Colonic mucosa (tissue), 4 donors: ENCODE data around the gene ZNF331. TPM values are rescaled to one million over a fixed set of nuclear protein-coding genes. Genes with fewer than 3 reads are reported as not detected.
"Not testable (repeated sequence)": the region's sequence is repeated elsewhere in the genome, so short reads cannot be mapped to it uniquely, and the experiment has no call there.

Source experiments
- DNase-seq: peaks from one replicate; pipeline ENCODE4 v3.0.0-alpha.2; 2020
- H3K27ac ChIP-seq: fragments of 200-600 bp; one replicate; pipeline ENCODE4 v1.8.0; 2021
- H3K27me3 ChIP-seq: fragments of 200-600 bp; one replicate; pipeline ENCODE4 v1.8.0; 2021
- H3K36me3 ChIP-seq: fragments of 200-600 bp; one replicate; pipeline ENCODE4 v1.8.0; 2021
- H3K4me1 ChIP-seq: fragments of 200-600 bp; one replicate; pipeline ENCODE4 v1.8.0; 2021; ENCODE audit warnings: mild to moderate bottlenecking
- H3K4me3 ChIP-seq: fragments of 200-600 bp; one replicate; pipeline ENCODE4 v1.8.0; 2021
- H3K9ac ChIP-seq, 2 donors: one replicate each; pipeline ENCODE4 v1.7.0; 2013; ENCODE audit warnings: control low read depth in 2 of 2, low read depth in 2 of 2, low read length in 2 of 2
- H3K9me3 ChIP-seq: fragments of 200-600 bp; one replicate; pipeline ENCODE4 v1.8.0; 2021
- intact Hi-C: fragments of 100-400 bp; cut with DNase I; formaldehyde crosslinking; loops from one replicate; pipeline ENCODE4 v1.14.1; 2022
- total RNA-seq, 2 donors: library from RNA; stranded (reverse); fragmentation: NEBNext Ultra II Directional in 1 of 2; extraction: Animal tissue kit (Norgen Biotek cat#: 25700) in 1 of 2; gene quantifications; one replicate each; pipeline ENCODE4 v1.2.1, GENCODE V29; 2021
- TF ChIP-seq, protein P1 (sequence below): fragments of 200-600 bp; IDR thresholded peaks from one replicate; pipeline ENCODE4 v1.8.0; 2022; ENCODE audit warnings: antibody characterized with exemption, mild to moderate bottlenecking
- donor health status: healthy.
- donor health status: DM: no; HTN: no; CAD: no.
- donor health status: DM: no; HTN: no; CAD: no.

The ZNF331 gene
- total RNA-seq, result 1 to 10 TPM; 4.3 to 7.8 TPM

DNA sequence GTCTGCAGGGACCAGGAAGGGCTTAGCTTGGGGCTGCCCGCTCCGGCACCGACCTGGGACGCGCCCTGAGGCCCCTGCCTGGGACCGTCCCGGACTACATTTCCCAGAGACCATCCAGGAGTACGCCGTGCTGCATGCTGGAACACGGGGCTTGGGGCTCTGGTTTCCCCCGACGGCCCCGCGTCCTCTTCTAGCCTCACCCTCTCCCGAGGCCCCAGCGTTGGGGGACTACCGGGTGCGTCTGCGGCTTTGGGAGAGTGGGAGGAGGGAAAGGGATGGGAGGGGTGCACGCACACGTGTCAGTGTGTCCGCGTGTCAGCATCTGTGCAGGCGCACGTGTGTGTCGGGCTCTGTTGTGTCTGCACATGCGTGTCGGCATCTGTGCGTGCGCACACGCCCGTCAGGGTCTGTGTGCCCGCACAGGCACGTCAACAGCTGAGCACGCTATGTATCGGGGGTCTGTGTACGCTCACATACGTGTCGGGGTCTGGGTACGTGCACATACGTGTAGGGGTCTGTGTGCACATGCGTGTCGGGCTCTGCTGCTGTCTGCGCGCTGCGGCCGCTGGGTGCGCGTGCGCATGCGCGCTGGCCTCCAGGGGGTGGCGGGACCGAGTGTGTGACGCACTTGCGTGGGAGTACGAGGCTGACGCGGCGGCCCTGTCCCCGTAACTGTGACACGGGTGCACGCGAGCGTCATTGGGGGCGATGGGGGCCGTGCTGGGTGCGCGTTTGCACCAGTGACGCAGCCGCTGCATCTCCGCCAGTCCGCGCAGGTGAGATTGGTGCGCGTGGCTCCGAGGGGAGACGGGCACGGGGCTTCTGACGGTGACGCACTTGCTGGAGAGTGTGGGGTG, at the start of gene ZNF331:
ZNF331 (plus strand) TSS at position 625 of the 857 bp plus-strand sequence. CDS start 31,232 bp downstream, outside the sequence.
- intact Hi-C loops, result no loop called here
- no peaks in the 10 kb centered on the region for H3K4me1 ChIP-seq
- H3K9ac ChIP-seq, result peak within 1 kb of the TSS; percentile 61 to 84
- TF ChIP-seq, protein P1, sequence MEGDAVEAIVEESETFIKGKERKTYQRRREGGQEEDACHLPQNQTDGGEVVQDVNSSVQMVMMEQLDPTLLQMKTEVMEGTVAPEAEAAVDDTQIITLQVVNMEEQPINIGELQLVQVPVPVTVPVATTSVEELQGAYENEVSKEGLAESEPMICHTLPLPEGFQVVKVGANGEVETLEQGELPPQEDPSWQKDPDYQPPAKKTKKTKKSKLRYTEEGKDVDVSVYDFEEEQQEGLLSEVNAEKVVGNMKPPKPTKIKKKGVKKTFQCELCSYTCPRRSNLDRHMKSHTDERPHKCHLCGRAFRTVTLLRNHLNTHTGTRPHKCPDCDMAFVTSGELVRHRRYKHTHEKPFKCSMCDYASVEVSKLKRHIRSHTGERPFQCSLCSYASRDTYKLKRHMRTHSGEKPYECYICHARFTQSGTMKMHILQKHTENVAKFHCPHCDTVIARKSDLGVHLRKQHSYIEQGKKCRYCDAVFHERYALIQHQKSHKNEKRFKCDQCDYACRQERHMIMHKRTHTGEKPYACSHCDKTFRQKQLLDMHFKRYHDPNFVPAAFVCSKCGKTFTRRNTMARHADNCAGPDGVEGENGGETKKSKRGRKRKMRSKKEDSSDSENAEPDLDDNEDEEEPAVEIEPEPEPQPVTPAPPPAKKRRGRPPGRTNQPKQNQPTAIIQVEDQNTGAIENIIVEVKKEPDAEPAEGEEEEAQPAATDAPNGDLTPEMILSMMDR, result no peak
- H3K9me3 ChIP-seq, result no peaks in the 10 kb centered on the region
- no peaks in the 10 kb centered on the region for H3K36me3 ChIP-seq
- DNase-seq, result peak; percentile 71
- H3K27me3 ChIP-seq, result no peaks in the 10 kb centered on the region
- H3K4me3 ChIP-seq, result peak within 1 kb of the TSS; percentile 65
- H3K27ac ChIP-seq, result peak within 1 kb of the TSS; percentile 52

DNA sequence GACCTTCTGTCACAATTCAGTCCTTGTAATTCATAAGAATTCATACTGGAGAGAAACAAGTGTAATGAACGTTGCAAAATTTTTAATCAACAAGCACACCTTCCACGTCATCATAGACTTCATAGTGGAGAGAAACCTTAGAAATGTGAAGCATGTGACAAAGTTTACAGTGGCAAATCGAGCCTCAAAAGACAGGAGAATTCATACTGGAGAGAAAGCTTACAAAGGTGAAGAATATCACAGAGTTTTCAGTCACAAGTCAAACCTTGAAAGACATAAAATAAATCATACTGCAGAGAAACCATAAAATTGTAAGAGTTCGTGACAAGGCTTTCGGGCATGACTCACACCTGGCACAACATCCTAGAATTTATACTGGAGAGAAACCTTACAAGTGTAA, 45.8 kb upstream of the ZNF331 start:
- Histone ChIP-seq H3K9me3 (peaks cover 13% of the 10 kb centered on the region), H3K27me3 (no peaks in the 10 kb centered on the region), H3K9ac (no peak overlapping the region), H3K27ac (no peak overlapping the region), H3K4me3 (no peak overlapping the region), H3K4me1 (no peaks in the 10 kb centered on the region), H3K36me3 (peaks cover 3% of the 10 kb centered on the region)
- intact Hi-C loops, result no loop called here
- TF ChIP-seq, protein P1, result no peak
- DNase-seq, result no peak

DNA sequence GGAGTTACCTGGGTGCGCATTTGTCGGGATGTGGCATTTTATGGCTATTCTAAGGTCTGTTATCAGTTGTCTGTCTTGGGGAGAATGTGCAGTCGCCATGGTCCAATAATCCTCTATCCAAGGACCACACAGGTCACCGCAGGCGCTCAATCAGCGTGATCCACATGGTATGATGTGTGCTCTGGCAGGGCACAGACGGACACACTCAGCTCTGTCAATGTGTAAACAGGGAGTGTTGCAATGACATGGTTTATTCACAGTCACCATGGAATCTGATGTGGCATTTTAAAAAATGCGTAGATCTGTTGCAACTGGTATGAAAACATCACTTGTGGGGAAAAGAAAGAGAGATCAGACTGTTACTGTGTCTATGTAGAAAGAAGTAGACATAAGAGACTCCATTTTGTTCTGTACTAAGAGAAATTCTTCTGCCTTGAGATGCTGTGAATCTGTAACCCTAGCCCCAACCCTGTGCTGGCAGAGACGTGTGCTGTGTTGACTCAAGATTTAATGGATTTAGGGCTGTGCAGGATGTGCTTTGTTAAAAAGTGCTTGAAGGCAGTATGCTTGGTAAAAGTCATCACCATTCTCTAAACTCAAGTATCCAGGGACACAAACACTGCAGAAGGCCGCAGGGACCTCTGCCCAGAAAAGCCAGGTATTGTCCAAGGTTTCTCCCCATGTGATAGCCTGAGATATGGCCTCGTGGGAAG, 40.5 kb upstream of the ZNF331 start:
- DNase-seq, H3K27ac ChIP-seq, H3K4me3 ChIP-seq, H3K9ac ChIP-seq, H3K27me3 ChIP-seq, H3K9me3 ChIP-seq, intact Hi-C loops, H3K36me3 ChIP-seq, H3K4me1 ChIP-seq: not testable (repeated sequence)

DNA sequence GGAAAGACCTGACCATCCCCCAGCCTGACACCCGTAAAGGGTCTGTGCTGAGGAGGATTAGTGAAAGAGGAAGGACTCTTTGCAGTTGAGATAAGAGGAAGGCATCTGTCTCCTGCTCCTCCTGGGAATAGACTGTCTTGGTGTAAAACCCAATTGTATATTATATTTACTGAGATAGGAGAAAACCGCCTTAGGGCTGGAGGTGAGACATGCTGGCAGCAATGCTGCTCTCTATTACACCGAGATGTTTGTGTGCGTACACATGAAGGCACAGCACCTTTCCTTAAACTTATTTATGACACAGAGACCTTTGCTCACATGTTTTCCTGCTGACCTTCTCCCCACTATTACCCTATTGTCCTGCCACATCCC, 39.9 kb upstream of the ZNF331 start:
- H3K9me3 ChIP-seq, H3K4me1 ChIP-seq, H3K36me3 ChIP-seq, H3K9ac ChIP-seq, DNase-seq, H3K27ac ChIP-seq, H3K4me3 ChIP-seq, H3K27me3 ChIP-seq, intact Hi-C loops: not testable (repeated sequence)

DNA sequence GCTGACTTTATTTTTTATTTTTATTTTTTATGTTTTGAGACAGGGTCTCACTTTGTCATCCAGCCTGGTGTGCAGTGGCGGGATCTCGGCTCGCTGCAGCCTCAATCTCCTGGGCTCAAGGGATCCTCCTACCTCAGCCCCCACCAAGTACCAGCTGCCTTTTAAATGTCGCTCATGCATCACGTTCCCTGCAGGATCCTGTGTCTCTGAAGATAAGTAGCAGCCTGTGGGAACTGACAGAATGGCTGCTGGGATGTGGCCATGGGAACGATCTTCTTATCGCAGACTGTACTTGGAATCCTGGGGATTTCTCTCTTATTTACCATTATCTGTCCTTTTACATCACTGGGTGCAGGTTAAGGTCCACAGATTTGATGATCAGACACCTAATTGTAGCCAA, 34.8 kb upstream of the ZNF331 start:
- not testable (repeated sequence) for H3K9me3 ChIP-seq, H3K36me3 ChIP-seq, H3K27ac ChIP-seq, DNase-seq, H3K9ac ChIP-seq, H3K4me1 ChIP-seq, H3K4me3 ChIP-seq, H3K27me3 ChIP-seq
- intact Hi-C loops, result loop anchor here (10.0 kb wide), 1 partner anchor 78 kb away; no protein-coding TSS in a partner anchor

DNA sequence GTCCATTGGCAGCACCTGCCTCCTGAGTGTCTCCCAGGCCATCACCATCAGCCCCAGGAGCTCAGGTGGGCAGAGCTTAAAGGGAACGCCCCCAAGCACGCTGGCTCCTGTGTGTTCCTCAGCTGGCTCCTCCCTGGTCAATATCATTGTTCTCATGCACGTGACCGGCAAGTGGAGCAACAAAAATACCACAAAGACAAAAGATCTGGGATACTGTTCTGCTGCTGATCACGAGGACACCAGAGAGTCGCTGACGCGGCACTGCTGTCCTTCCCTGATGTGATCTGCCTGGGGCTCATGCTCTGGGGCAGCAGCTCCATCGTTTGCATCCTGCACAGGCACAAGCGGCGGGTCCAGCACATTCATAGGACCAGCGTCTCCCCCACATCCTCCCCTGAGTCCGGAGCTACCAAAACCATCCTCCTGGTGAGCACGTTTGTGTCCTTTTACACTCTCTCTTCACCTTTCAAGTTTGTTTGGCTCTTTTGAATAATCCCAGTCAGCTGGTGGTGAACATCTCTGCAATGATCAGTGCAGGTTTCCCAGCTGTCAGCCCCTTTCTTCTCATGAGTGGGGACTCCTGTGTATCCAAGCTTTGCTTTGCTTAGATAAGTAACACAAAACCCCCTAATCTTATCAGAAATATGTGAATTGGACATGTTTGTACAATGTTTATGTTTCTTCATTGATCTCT, 34.1 kb upstream of the ZNF331 start:
- H3K9me3 ChIP-seq, H3K27ac ChIP-seq, H3K4me1 ChIP-seq, H3K4me3 ChIP-seq, DNase-seq, H3K27me3 ChIP-seq, H3K36me3 ChIP-seq, H3K9ac ChIP-seq: not testable (repeated sequence)
- intact Hi-C loops, result loop anchor here (10.0 kb wide), 1 partner anchor 79 kb away; no protein-coding TSS in a partner anchor

DNA sequence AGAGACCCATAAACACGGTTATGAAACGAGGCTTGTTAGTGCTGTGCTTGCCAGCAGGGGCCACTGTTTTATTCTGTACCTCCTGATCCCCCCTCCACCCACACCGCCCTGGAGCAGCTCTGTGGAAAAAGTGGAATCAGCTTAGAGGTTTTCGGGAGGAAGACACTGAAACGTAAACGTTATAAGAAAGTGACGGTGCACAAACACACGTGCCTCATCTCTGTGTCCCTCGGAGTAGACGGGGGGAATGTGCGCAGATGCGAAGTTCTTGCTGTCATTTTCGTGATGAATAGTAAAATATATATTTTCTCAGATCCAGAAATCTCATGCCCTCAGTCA, 33.6 kb upstream of the ZNF331 start:
- intact Hi-C loops, result loop anchor here (10.0 kb wide), 1 partner anchor 80 kb away; no protein-coding TSS in a partner anchor
- H3K4me3 ChIP-seq, H3K27me3 ChIP-seq, H3K9ac ChIP-seq, H3K27ac ChIP-seq, H3K36me3 ChIP-seq, H3K4me1 ChIP-seq, DNase-seq, H3K9me3 ChIP-seq: not testable (repeated sequence)
